ENCODE results near the gene PDE4D.
"Not testable (repeated sequence)": the region's sequence is repeated elsewhere in the genome, so short reads cannot be mapped to it uniquely, and the experiment has no call there.

PDE4D gene

GRCh38 chr5:59798862-59799667 is 94.5 kb downstream of the PDE4D start:
- DNase-seq = no peak

- DNase-seq = no peak
These were observed 98.4 kb downstream of the PDE4D start for GRCh38 chr5:59795141-59795540.

GRCh38 chr5:59792983-59793585 is 100.4 kb downstream of the PDE4D start:
- no peak for DNase-seq

GRCh38 chr5:59791617-59792016 is 101.9 kb downstream of the PDE4D start:
- DNase-seq = no peak

GRCh38 chr5:59790776-59791475 is 102.6 kb downstream of the PDE4D start:
- DNase-seq = no peak

- DNase-seq = no peak
These were observed 103.2 kb downstream of the PDE4D start for GRCh38 chr5:59790376-59790775.

GRCh38 chr5:59789894-59790293 is 103.6 kb downstream of the PDE4D start:
- no peak for DNase-seq

- DNase-seq = no peak
These were observed 104.3 kb downstream of the PDE4D start for GRCh38 chr5:59789197-59789596.

GRCh38 chr5:59786334-59786805 is 107.2 kb downstream of the PDE4D start:
- DNase-seq = no peak

GRCh38 chr5:59785676-59786333 is 107.7 kb downstream of the PDE4D start:
- no peak for DNase-seq

GRCh38 chr5:59784708-59785107 is 108.8 kb downstream of the PDE4D start:
- not testable (repeated sequence) for DNase-seq

- no peak for DNase-seq
These were observed 110.3 kb downstream of the PDE4D start for GRCh38 chr5:59783264-59783663.

GRCh38 chr5:59782856-59783255 is 110.7 kb downstream of the PDE4D start:
- no peak for DNase-seq

GRCh38 chr5:59779453-59779852 is 114.1 kb downstream of the PDE4D start:
- DNase-seq = no peak

- DNase-seq = no peak
These were observed 116.5 kb downstream of the PDE4D start for GRCh38 chr5:59777028-59777427.

GRCh38 chr5:59773294-59773693 is 120.2 kb downstream of the PDE4D start:
- DNase-seq = no peak

- no peak for DNase-seq
These were observed 120.8 kb downstream of the PDE4D start for GRCh38 chr5:59772757-59773156.

GRCh38 chr5:59772206-59772605 is 121.3 kb downstream of the PDE4D start:
- no peak for DNase-seq

- DNase-seq = no peak
These were observed 122.6 kb downstream of the PDE4D start for GRCh38 chr5:59770953-59771352.

- no peak for DNase-seq
These were observed 123.7 kb downstream of the PDE4D start for GRCh38 chr5:59769832-59770231.

GRCh38 chr5:59769041-59769360 is 124.5 kb downstream of the PDE4D start:
- DNase-seq = no peak

- DNase-seq = no peak
These were observed 125.1 kb downstream of the PDE4D start for GRCh38 chr5:59768152-59769040.

All from NCI-H2171 (cell line).